ENCODE results near the gene CNOT2.

- TF ChIP-seq CTCF (optimal IDR thresholded peaks at IDR 0.05 in 1 of 3, IDR thresholded peaks at IDR 0.05 in 1 of 3, conservative IDR thresholded peaks at IDR 0.05 in 1 of 3; ENCODE audit: extremely low read depth in 1 of 3, insufficient read depth in 2 of 3, low read length in 3 of 3) (no peak), EZH2 (IDR thresholded peaks at IDR 0.05; ENCODE audit: low read length) (no peak)
Measured at GRCh38 chr12:70334742-70335141, 91.5 kb downstream of the CNOT2 start.
